Vagina (tissue), 2 donors: ENCODE measurements around the gene LEO1. TPM values are rescaled to one million over a fixed set of nuclear protein-coding genes. Genes with fewer than 3 reads are reported as not detected.
"Not testable (repeated sequence)": the region's sequence is repeated elsewhere in the genome, so short reads cannot be mapped to it uniquely, and the experiment has no call there.

Experiments
- DNase-seq, 2 donors: peaks; one replicate each; pipeline ENCODE4 v3.0.0-alpha.2; 2017; ENCODE audit errors: extremely low spot score in 2 of 2
- H3K27ac ChIP-seq: fragments of 200-600 bp; sonication (generic); one replicate; pipeline ENCODE4 v1.5.1; 2019
- H3K27me3 ChIP-seq: fragments of 200-600 bp; sonication (generic); one replicate; pipeline ENCODE4 v1.5.1; 2019
- H3K36me3 ChIP-seq, 2 donors: fragments of 200-600 bp; sonication (generic); one replicate each; pipeline ENCODE4 v1.5.1; 2017 to 2019
- H3K4me1 ChIP-seq: fragments of 200-600 bp; sonication (generic); one replicate; pipeline ENCODE4 v1.5.1; 2019
- H3K4me3 ChIP-seq, 2 donors: fragments of 200-600 bp; sonication (generic); 1 replicate in 1 of 2; 2 replicates in 1 of 2; pipeline ENCODE4 v1.5.1; 2016 to 2019
- H3K9me3 ChIP-seq: fragments of 200-600 bp; sonication (generic); one replicate; pipeline ENCODE4 v1.5.1; 2019
- POLR2A ChIP-seq, 2 donors: fragments of 450-650 bp; IDR thresholded peaks; one replicate each; pipeline ENCODE4 v1.6.1; 2017; ENCODE audit warnings: antibody characterized with exemption in 2 of 2, mild to moderate bottlenecking in 2 of 2, moderate library complexity in 2 of 2
- POLR2AphosphoS5 ChIP-seq, 2 donors: sonication (generic); formaldehyde crosslinking; IDR thresholded peaks; one replicate each; pipeline ENCODE4 v1.9.0; 2017; ENCODE audit warnings: antibody characterized with exemption in 2 of 2, mild to moderate bottlenecking in 2 of 2, low read depth in 1 of 2; ENCODE audit not compliant: insufficient read depth in 1 of 2
- intact Hi-C: fragments of 100-400 bp; cut with DNase I; formaldehyde crosslinking; loops from one replicate; pipeline ENCODE4 v1.15.1; 2023
- total RNA-seq: library from RNA; depleted of rRNA; stranded (reverse); fragments of >200 nt; gene quantifications from one replicate; pipeline ENCODE4 v1.2.3, GENCODE V29; 2016
- TF ChIP-seq, protein P1 (sequence below), 3 experiments: fragments of 450-650 bp in 2 of 3; fragments of 200-600 bp in 1 of 3; sonication (generic) in 1 of 3; IDR thresholded peaks; one replicate each; pipeline ENCODE4 v1.5.1; 2017 to 2019; ENCODE audit warnings: antibody characterized with exemption in 3 of 3, mild to moderate bottlenecking in 2 of 3, moderate library complexity in 2 of 3

The LEO1 gene
- total RNA-seq, 1 donor from 2014 or later, result 21.9 TPM

DNA sequence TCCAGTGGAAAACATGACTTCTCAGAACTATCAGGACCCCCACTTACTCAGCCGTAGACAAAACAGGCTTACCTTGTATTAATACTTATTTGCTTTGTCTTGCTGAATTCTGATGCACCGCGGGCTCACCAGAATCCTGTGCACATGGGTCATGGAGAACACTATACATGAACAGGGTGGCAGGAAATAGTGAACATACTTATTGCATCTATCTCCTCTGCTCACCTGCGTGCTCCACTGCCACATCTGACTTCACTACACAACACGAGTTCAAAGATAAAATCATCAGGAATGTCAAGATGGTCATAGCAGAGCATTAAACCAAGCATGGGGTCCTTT, 36.8 kb upstream of the LEO1 start:
- intact Hi-C loops, result no loop called here
- no peak overlapping the region for H3K27ac ChIP-seq
- TF ChIP-seq, protein P1, sequence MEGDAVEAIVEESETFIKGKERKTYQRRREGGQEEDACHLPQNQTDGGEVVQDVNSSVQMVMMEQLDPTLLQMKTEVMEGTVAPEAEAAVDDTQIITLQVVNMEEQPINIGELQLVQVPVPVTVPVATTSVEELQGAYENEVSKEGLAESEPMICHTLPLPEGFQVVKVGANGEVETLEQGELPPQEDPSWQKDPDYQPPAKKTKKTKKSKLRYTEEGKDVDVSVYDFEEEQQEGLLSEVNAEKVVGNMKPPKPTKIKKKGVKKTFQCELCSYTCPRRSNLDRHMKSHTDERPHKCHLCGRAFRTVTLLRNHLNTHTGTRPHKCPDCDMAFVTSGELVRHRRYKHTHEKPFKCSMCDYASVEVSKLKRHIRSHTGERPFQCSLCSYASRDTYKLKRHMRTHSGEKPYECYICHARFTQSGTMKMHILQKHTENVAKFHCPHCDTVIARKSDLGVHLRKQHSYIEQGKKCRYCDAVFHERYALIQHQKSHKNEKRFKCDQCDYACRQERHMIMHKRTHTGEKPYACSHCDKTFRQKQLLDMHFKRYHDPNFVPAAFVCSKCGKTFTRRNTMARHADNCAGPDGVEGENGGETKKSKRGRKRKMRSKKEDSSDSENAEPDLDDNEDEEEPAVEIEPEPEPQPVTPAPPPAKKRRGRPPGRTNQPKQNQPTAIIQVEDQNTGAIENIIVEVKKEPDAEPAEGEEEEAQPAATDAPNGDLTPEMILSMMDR (IDR thresholded peaks at IDR 0.05), result no peak
- TF ChIP-seq POLR2A (IDR thresholded peaks at IDR 0.05), result no peak
- no peak for TF ChIP-seq POLR2AphosphoS5 (IDR thresholded peaks at IDR 0.05; ENCODE audit: insufficient read depth in 1 of 2, low read depth in 1 of 2)

DNA sequence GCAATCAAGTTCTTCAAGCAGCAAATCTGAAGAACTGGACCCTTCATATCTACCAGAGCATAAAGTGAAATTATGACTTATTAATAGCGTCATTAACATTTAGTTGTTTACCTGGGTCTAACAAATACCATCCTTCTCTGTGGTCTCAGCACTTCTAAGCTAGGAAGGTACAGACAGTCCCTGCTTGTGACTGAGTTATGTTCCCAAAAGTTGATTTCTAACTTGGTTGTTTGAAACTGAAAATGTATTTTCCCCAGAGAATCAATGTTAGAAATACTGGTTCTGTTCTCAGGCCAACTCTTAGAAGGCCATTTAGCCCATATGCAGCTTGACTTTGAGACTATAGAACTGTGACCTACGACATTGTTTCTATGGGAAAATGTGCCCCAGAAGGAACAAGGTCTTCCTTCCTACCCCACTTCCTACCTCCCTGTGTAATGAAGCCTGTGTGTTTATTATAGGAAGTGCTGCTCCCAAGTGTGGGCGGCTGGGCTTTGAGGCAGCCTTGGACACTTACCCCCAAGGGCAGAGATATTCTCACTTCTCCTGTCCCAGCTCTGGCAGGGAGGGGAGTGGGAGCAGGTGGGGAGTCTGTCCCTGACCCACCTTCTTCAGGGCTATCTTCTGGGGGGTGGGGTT, 35.2 kb upstream of the LEO1 start:
- intact Hi-C loops, result no loop called here
- Histone ChIP-seq H3K36me3 (no peaks in the 10 kb centered on the region), H3K27me3 (no peaks in the 10 kb centered on the region), H3K9me3 (no peaks in the 10 kb centered on the region), H3K4me1 (peaks cover 26% of the 10 kb centered on the region), H3K27ac (no peak overlapping the region), H3K4me3 (no peak overlapping the region)
- TF ChIP-seq, protein P1 (IDR thresholded peaks at IDR 0.05), result no peak
- TF ChIP-seq POLR2AphosphoS5 (IDR thresholded peaks at IDR 0.05; ENCODE audit: insufficient read depth in 1 of 2, low read depth in 1 of 2), result no peak
- no peak for TF ChIP-seq POLR2A (IDR thresholded peaks at IDR 0.05)
- no peak for DNase-seq

More for the DNA sequence above, 36.8 kb upstream of the LEO1 start:
- no peak for DNase-seq
- Histone ChIP-seq H3K36me3 (no peaks in the 10 kb centered on the region), H3K4me1 (peaks cover 34% of the 10 kb centered on the region), H3K27me3 (no peaks in the 10 kb centered on the region), H3K4me3 (no peak overlapping the region), H3K9me3 (no peaks in the 10 kb centered on the region)

DNA sequence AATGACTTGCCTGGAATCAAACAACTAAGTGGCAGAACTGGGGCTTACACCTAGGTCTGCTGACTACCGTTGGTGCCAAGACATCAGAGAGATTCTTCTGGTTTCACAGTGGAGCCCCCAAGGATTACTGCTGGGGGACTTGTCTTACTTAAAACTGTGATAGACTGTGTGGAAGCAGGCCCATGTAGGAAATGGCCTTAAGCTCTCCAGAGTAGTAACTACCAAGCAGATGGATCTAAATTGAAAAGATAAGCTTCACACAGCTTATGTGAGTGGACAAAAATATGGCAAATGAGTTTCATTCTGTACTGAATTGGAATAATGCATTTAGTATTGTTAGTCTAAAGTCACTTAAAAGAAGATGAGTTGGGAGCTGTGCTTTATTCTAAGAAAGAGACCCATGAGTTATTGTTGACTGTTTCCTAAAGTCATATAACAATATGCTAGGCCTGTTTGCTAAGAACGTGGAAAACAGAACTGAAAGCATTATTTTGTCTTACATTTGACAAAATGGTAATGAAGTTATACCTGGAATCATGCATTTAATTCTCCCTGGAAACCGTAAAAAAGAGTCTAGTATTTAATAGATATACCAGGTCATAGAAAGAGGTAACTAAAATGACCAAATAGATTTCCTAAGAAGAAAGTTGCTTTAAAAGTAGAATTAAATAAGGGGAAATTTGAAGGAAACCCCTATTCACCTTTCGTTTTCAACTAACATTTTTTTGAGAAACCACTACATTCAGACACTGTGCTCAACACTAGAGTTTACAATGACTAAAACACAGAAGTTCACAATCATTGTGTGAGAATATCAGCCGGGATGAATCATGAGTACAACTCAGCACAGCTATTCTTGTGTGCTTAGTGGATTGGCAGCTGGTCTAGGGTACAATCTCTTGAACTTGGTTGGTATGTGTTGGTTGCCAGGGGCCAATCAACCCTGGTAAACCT, 34.4 kb upstream of the LEO1 start:
- peaks cover 18% of the 10 kb centered on the region for H3K4me1 ChIP-seq
- no peak for DNase-seq
- TF ChIP-seq, protein P1 (IDR thresholded peaks at IDR 0.05), result no peak
- peak in 1 of 2 donors; percentile 14 for TF ChIP-seq POLR2AphosphoS5 (IDR thresholded peaks at IDR 0.05; ENCODE audit: insufficient read depth in 1 of 2, low read depth in 1 of 2)
- H3K27me3 ChIP-seq, result no peaks in the 10 kb centered on the region
- no peaks in the 10 kb centered on the region for H3K36me3 ChIP-seq
- no peak overlapping the region for H3K27ac ChIP-seq
- H3K9me3 ChIP-seq, result no peaks in the 10 kb centered on the region
- intact Hi-C loops, result no loop called here
- H3K4me3 ChIP-seq, result no peak overlapping the region

DNA sequence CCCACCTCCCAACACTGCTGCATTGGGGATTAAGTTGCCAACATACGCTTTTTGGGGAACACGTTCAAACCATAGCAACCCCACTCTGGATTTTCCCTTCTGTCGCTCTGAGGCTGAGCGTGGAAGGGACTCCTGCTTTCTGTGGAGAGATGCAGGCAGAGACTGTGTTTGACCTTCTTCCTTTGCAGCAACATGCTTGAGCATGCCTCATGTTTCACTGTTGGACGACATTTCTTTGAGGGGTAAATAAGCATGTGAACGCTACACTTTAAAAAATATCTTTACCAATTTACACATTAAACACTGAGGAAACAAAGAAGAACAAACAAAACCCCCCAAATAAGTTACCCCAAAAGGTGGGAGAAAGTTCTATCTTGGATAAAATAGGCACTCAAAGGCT, 33.2 kb upstream of the LEO1 start:
- peaks cover 13% of the 10 kb centered on the region for H3K4me1 ChIP-seq
- H3K4me3 ChIP-seq, result no peak overlapping the region
- no peak overlapping the region for H3K27ac ChIP-seq
- TF ChIP-seq, protein P1 (IDR thresholded peaks at IDR 0.05), result no peak
- no peak for TF ChIP-seq POLR2A (IDR thresholded peaks at IDR 0.05)
- TF ChIP-seq POLR2AphosphoS5 (IDR thresholded peaks at IDR 0.05; ENCODE audit: insufficient read depth in 1 of 2, low read depth in 1 of 2), result no peak
- H3K27me3 ChIP-seq, result no peaks in the 10 kb centered on the region
- DNase-seq, result no peak
- no peaks in the 10 kb centered on the region for H3K36me3 ChIP-seq
- intact Hi-C loops, result no loop called here
- H3K9me3 ChIP-seq, result no peaks in the 10 kb centered on the region

DNA sequence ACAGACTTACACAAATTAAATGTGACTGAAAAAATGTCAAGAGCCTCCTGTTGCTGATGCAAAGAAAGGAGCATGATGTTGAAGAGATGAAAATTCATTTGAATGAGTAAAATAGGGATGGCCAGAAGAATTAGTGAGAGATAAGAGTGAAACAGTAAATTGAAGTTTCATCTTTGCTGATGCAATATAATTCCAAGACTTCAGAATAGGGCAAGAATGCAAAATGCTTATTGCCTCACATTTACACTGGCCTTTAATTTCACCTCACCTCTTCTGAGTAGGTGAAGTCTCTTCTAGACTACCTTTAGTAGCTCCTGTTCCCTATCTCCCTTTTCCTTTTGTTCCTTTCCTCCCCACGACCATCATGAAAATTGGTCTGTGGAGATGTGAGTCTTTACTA, 32.1 kb upstream of the LEO1 start:
- H3K4me1 ChIP-seq, result peaks cover 13% of the 10 kb centered on the region
- intact Hi-C loops, result no loop called here

DNA sequence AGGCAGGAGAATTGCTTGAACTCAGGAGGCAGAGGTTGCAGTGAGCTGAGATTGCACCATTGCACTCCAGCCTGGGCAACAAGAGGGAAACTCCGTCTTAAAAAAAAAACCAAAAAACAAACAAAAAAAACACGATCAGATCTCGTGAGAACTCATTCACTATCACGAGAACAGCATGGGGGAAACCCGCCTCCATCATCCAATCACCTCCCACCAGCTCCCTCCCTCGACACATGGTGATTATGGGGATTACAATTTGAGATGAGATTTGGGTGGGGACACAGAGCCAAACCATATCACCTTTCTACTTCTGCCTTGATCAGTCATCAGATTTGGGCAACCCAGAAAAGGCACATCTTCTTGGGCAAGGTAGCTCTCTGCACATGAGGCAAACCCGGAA, 31.5 kb upstream of the LEO1 start:
- H3K27ac ChIP-seq, DNase-seq, H3K27me3 ChIP-seq, H3K36me3 ChIP-seq, H3K9me3 ChIP-seq, intact Hi-C loops, H3K4me3 ChIP-seq: not testable (repeated sequence)
- peaks cover 13% of the 10 kb centered on the region for H3K4me1 ChIP-seq

More for the DNA sequence above, 32.1 kb upstream of the LEO1 start:
- Histone ChIP-seq H3K9me3 (no peaks in the 10 kb centered on the region), H3K27me3 (no peaks in the 10 kb centered on the region), H3K4me3 (no peak overlapping the region), H3K27ac (no peak overlapping the region), H3K36me3 (no peaks in the 10 kb centered on the region)
- TF ChIP-seq POLR2A (IDR thresholded peaks at IDR 0.05), result no peak
- no peak for TF ChIP-seq POLR2AphosphoS5 (IDR thresholded peaks at IDR 0.05; ENCODE audit: insufficient read depth in 1 of 2, low read depth in 1 of 2)
- TF ChIP-seq, protein P1 (IDR thresholded peaks at IDR 0.05), result no peak
- no peak for DNase-seq
